GM12891 (cell line): Measurements from ENCODE around the gene TANC1.

Source experiments
- POLR2A ChIP-seq: IDR thresholded peaks from 2 replicates; pipeline ENCODE4 v1.6.1; 2011; ENCODE audit warnings: low read depth, low read length, control low read depth
- POLR2AphosphoS5 ChIP-seq: IDR thresholded peaks from 2 replicates; pipeline ENCODE4 v1.6.1; 2011; ENCODE audit warnings: low read depth, low read length, control low read depth

DNA sequence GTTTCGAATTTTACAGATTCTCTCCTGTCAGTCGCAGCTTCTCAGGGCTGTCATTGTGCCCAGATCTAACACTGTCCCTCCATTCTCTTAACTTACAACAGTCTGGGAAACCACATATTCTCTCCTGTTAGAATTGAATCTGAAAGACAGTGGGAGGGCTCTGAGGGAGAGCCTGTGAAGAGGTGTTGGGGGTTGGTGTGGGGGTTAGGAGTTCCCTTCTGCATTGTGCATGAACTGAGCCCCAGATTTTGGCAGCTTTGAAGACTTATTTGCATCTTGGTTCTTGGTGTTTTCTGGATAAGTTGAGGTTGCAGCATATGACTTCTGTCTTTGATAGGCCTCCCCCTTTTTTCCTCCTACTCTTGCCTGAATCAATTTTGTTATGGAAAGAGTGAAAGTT, 64.1 kb downstream of the TANC1 start:
- TF ChIP-seq POLR2A (no peak), POLR2AphosphoS5 (no peak)
